Adrenal gland (tissue), 12 donors: Measurements from ENCODE around the gene SOST. TPM values are rescaled to one million over a fixed set of nuclear protein-coding genes. Genes with fewer than 3 reads are reported as not detected.

Source experiments
- DNase-seq, 7 donors: peaks; one replicate each; pipeline ENCODE4 v3.0.0-alpha.2; 2019 to 2020
- H3K27ac ChIP-seq, 5 donors: fragments of 200-600 bp; sonication (generic) in 4 of 5; 1 replicate in 3 of 5; 2 replicates in 2 of 5; pipeline versions ENCODE4 v1.5.1 to v1.8.0; 2016 to 2020; ENCODE audit warnings: mild to moderate bottlenecking in 1 of 5
- H3K27me3 ChIP-seq: fragments of 200-600 bp; 2 replicates; pipeline ENCODE4 v1.8.0; 2021
- H3K36me3 ChIP-seq, 2 donors: fragments of 200-600 bp; replicated peaks in 1 of 2; 1 replicate in 1 of 2; 2 replicates in 1 of 2; pipeline versions ENCODE4 v1.5.1 to v1.8.0; 2018 to 2022
- H3K4me1 ChIP-seq, 2 donors: fragments of 200-600 bp; replicated peaks in 1 of 2; 1 replicate in 1 of 2; 2 replicates in 1 of 2; pipeline versions ENCODE4 v1.5.1 to v1.8.0; 2018 to 2021
- H3K4me3 ChIP-seq, 4 donors: fragments of 200-600 bp; sonication (generic) in 3 of 4; one replicate each; pipeline ENCODE4 v1.5.1; 2016 to 2018
- H3K9me3 ChIP-seq, 3 donors: fragments of 200-600 bp; sonication (generic) in 1 of 3; replicated peaks in 1 of 3; 1 replicate in 2 of 3; 2 replicates in 1 of 3; pipeline versions ENCODE4 v1.5.1 to v1.8.0; 2016 to 2021
- POLR2A ChIP-seq, 2 donors: fragments of 450-650 bp; IDR thresholded peaks; one replicate each; pipeline ENCODE4 v1.6.1; 2017; ENCODE audit warnings: antibody characterized with exemption in 2 of 2, mild to moderate bottlenecking in 2 of 2, moderate library complexity in 1 of 2
- WGBS, 4 donors: extraction: QIAGEN DNeasy Blood & Tissue Kit in 2 of 4; methylation state at CpG; one replicate each; pipeline versions ENCODE4 v1.1.5 to v1.1.7; 2013 to 2017; 5-methylcytosine and 5-hydroxymethylcytosine counted together
- intact Hi-C, 2 donors: fragments of 100-400 bp; cut with DNase I; formaldehyde crosslinking; loops; one replicate each; pipeline versions ENCODE4 v1.14.1 to v1.15.0; 2022 to 2023
- polyA plus RNA-seq, 3 donors: library from polyadenylated mRNA; stranded (reverse); fragments of 200-250 nt in 2 of 3; fragments of 350-450 nt in 1 of 3; fragmentation: Illumina TruSeq in 1 of 3; extraction: RNeasy Lipid Tissue Mini Kit (QIAGEN cat#74804) in 1 of 3; gene quantifications; one replicate each; pipeline ENCODE4 v1.2.3, GENCODE V29; 2013 to 2014
- total RNA-seq, 9 donors: library from RNA; depleted of rRNA in 4 of 9; stranded (reverse); fragments of >200 nt in 4 of 9; fragments of 120-200 nt in 1 of 9; fragmentation: NEBNext Ultra II Directional in 1 of 9; extraction: Animal tissue kit (Norgen Biotek cat#: 25700) in 1 of 9; gene quantifications; one replicate each; pipeline versions ENCODE4 v1.1.0 to v1.2.4, GENCODE V29; 2013 to 2023
- TF ChIP-seq, protein P1 (sequence below), 6 experiments: fragments of 450-650 bp in 4 of 6; fragments of 200-600 bp in 2 of 6; sonication (generic) in 1 of 6; IDR thresholded peaks; 1 replicate in 5 of 6; 2 replicates in 1 of 6; pipeline versions ENCODE4 v1.5.1 to v1.8.0; 2016 to 2021; ENCODE audit warnings: antibody characterized with exemption in 6 of 6, mild to moderate bottlenecking in 2 of 6, moderate library complexity in 1 of 6
- donor health status: healthy with polysubstance abuse.
- donor health status: Bipolar disorder and iron deficiency.
- donor health status: DM: yes; HTN: yes; CAD: no.
- donor health status: DM: no; HTN: no; CAD: no.
- donor health status: DM: no; HTN: no; CAD: no.
- donor health status: DM: yes; HTN: yes; CAD: no.

The SOST gene
- total and polyA plus RNA-seq, 12 donors: not detected

DNA sequence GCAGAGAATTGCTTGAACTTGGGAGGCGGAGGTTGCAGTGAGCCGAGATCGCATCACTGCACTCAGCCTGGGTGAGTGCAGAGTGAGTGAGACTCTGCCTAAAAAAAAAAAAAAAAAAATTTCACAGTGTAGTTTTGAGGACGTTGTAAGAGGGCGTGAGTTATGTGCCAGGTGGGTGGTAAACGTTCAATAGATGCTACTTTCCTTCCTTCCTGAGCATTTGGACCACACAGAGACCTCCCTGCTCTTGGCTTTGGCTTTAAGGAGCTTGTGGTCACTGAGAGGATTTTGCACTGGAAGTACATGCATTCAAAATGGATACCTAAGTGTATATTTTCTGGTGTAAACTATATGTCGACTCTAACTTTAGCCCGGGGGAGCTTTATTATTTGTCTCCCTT is 30.5 kb downstream of the SOST start:
- 84 to 89% (median 86%) methylated on average over 8 of the region's 8 CpGs for WGBS, 4 donors
- TF ChIP-seq, protein P1, sequence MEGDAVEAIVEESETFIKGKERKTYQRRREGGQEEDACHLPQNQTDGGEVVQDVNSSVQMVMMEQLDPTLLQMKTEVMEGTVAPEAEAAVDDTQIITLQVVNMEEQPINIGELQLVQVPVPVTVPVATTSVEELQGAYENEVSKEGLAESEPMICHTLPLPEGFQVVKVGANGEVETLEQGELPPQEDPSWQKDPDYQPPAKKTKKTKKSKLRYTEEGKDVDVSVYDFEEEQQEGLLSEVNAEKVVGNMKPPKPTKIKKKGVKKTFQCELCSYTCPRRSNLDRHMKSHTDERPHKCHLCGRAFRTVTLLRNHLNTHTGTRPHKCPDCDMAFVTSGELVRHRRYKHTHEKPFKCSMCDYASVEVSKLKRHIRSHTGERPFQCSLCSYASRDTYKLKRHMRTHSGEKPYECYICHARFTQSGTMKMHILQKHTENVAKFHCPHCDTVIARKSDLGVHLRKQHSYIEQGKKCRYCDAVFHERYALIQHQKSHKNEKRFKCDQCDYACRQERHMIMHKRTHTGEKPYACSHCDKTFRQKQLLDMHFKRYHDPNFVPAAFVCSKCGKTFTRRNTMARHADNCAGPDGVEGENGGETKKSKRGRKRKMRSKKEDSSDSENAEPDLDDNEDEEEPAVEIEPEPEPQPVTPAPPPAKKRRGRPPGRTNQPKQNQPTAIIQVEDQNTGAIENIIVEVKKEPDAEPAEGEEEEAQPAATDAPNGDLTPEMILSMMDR (IDR thresholded peaks at IDR 0.05): no peak
- TF ChIP-seq POLR2A (IDR thresholded peaks at IDR 0.05): no peak
- H3K4me3 ChIP-seq: no peak overlapping the region
- H3K36me3 ChIP-seq: no peaks in the 10 kb centered on the region
- no peak for DNase-seq
- no peaks in the 10 kb centered on the region for H3K9me3 ChIP-seq
- peaks cover 0 to 12% of the 10 kb centered on the region in 2 donors for H3K4me1 ChIP-seq
- intact Hi-C loops: no loop called here
- no peaks in the 10 kb centered on the region for H3K27me3 ChIP-seq
- H3K27ac ChIP-seq: no peak overlapping the region

DNA sequence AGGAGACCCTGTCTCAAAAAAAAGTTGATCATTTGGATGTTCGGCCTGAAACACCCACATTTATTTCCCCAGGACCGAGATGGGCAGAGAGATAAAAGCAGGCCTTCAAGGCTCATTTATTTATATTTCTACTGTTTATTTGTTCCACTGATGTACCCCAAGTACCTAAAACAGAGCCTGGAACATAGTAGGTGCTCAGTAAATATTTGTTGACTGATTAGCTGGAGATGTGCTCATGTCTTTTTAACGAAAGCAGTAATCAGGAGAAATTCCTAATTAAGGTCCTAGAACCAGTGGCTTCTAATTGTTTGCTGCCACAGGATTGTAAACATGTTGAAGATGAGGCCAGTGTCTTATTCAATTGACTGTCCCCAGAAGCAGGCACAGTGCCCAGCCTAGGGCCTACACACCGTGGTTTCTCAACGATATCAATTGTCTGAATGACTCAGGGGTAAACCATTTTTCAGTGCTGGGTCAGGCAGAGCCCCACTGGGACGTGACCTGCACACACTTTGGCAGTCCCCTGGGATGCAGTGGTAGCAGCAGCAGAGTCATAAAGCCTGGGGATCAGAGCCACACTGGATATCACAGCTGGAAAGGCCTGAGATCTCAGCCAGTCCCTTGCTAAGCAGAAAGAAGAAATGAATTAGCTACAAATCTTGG is 34.8 kb downstream of the SOST start:
- Histone ChIP-seq H3K4me3 (no peak overlapping the region), H3K36me3 (no peaks in the 10 kb centered on the region), H3K27me3 (no peaks in the 10 kb centered on the region), H3K27ac (peak overlapping the region in 4 of 5 donors; percentile 20 to 81 (median 64)), H3K4me1 (peaks cover 0 to 19% of the 10 kb centered on the region in 2 donors), H3K9me3 (no peaks in the 10 kb centered on the region)
- WGBS, 4 donors: 38 to 52% (median 43%) methylated on average over 6 of the region's 6 CpGs
- intact Hi-C loops: no loop called here
- TF ChIP-seq POLR2A (IDR thresholded peaks at IDR 0.05): peak in 1 of 2 donors; percentile 60
- TF ChIP-seq, protein P1 (IDR thresholded peaks at IDR 0.05): no peak
- peak; percentile 81 to 97 (median 96) for DNase-seq

DNA sequence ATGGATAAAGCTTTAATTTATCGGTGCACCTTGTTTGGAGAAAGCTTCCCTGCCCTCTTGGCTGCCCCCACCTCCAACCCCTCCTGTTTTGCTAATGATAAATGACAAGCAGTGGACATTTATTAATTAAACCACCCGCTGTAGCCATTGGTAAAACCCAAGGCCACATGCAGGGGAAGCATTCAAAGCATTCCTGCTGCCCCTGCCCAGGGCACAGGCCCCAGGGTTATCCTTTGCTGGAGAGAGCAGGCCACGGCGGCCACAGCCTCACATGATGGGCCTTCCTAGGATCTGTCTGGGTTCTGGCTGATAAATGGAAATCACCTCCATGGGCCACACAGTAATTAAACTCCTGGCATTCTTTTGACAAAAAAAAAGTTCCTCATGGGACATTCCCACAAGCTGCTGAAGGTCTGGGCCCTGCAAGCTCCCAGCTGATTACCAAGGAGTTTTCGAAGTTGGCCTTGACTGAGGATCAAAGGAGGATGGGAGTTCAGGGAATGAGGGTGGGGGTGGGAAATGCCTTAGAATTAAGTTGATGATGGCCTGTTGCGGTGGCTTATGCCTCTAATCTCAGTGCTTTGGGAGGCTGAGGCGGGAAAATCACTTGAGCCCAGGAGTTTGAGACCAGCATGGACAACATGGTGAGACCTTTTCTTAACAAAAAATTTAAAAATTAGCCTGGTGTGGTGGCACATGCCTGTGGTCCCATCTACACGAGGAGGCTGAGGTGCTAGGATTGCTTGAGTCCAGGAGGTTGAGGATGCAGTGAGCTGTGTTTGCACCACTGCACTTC is 35.5 kb downstream of the SOST start:
- 58 to 72% (median 61%) methylated on average over 8 of the region's 8 CpGs for WGBS, 4 donors
- intact Hi-C loops: no loop called here
- peak in 4 of 7 donors; percentile 40 to 60 (median 50) for DNase-seq
- H3K4me1 ChIP-seq: peaks cover 0 to 19% of the 10 kb centered on the region in 2 donors
- H3K27ac ChIP-seq: peak overlapping the region in 3 of 5 donors; percentile 60 to 81 (median 69)
- TF ChIP-seq, protein P1 (IDR thresholded peaks at IDR 0.05): no peak
- TF ChIP-seq POLR2A (IDR thresholded peaks at IDR 0.05): no peak
- H3K9me3 ChIP-seq: no peaks in the 10 kb centered on the region
- H3K4me3 ChIP-seq: no peak overlapping the region
- no peaks in the 10 kb centered on the region for H3K36me3 ChIP-seq
- no peaks in the 10 kb centered on the region for H3K27me3 ChIP-seq

- Histone ChIP-seq H3K9me3 (no peaks in the 10 kb centered on the region), H3K4me3 (no peak overlapping the region), H3K36me3 (no peaks in the 10 kb centered on the region), H3K4me1 (peaks cover 0 to 19% of the 10 kb centered on the region in 2 donors), H3K27ac (peak overlapping the region in 2 of 5 donors; percentile 58 to 97), H3K27me3 (no peaks in the 10 kb centered on the region)
- 96 to 100% (median 98%) methylated on average over 3 of the region's 3 CpGs for WGBS, 4 donors
- no peak for DNase-seq
- TF ChIP-seq, protein P1 (IDR thresholded peaks at IDR 0.05): no peak
- TF ChIP-seq POLR2A (IDR thresholded peaks at IDR 0.05): no peak
- intact Hi-C loops: no loop called here
Observed at GRCh38 chr17:43722269-43722619, 36.3 kb downstream of the SOST start.
